Activated gamma-delta T cell (primary cell): Measurements from ENCODE around the gene KIAA0753.
"Not testable (repeated sequence)": the region's sequence is repeated elsewhere in the genome, so short reads cannot be mapped to it uniquely, and the experiment has no call there.

Experiments
- DNase-seq: peaks from one replicate; lab custom pipeline; 2025; lab: John Stamatoyannopoulos, UW

KIAA0753 gene

GRCh38 chr17:6668727-6669425 lies 28.4 kb upstream of the KIAA0753 start:
- no peak for DNase-seq

DNA sequence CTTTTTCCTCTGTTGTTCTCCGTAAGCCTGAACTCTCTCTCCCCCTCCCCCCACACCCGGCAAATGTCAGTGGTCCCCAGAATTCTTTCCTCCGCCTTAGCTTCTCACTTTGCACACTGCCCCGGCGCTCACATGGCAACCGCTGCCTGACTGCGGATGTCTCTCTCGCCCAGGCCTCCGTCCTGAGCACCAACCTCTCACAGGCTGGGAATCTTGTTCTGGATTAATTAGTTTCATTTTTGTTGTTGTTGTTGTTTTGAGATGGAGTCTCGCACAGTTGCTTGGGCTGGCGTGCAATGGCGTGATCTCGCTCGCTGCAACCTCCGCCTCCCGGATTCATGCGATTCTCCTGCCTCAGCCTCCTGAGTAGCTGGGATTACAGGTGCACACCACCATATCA lies 27.7 kb upstream of the KIAA0753 start:
- DNase-seq, result no peak

- DNase-seq, result no peak
Measured at GRCh38 chr17:6667516-6667915, 27.0 kb upstream of the KIAA0753 start.

GRCh38 chr17:6666557-6666956 lies 26.0 kb upstream of the KIAA0753 start:
- no peak for DNase-seq

DNA sequence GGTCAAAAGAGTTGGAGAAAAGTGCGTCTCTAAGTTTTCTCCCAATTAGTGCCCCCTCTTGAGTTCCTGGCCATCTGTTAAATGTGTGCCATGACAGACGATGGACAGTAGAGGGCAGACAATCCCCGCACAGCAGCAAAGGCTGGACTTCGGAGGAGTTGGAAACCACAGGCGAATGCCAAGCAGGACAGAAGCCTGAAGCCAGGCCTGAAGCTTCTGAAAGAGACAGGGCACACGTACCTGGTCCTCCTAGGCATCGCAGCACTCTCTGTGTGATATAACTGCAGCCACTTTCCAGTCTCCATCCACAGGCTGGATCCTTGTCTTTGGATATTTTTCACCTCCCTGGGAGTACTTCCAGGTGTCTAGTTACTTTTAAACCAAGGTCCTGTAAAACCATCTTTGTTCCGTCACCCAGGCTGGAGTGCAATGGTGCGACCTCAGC lies 25.6 kb upstream of the KIAA0753 start:
- DNase-seq, result no peak

DNA sequence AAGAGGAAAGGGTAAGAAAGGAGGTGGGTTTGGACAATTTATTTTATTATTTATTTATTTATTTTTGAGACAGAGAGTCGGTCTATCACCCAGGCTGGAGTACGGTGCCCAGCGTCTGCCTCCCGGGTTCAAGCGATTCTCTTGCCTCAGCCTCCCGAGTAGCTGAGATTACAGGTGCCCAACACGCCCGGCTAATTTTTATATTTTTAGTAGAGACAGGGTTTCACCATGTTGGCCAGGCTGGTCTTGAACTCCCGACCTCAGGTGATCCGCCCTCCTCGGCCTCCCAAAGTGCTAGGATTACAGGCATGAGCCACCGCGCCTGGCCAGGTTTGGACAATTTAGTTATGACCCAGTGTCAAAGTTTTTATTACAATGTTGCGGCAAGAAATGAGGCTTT lies 22.7 kb upstream of the KIAA0753 start:
- DNase-seq, result not testable (repeated sequence)

DNA sequence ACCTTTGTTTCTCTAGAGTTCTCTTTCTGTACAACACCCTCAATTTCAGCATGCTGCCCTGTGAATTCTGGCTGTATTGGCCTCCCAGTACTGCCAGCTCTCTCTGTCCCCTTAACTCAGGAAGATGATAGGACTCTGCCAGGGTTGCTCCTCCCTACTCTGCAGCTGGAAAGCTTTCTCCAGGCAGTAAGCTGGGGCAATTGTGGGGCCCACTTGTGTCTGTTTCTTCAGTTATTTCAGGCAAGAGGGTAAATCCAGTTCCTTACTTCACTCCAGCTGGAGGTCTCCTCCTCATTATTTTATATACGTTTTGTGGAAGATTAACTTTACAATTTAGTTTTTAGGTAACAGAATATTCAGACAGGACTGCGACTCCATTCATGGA lies 20.9 kb upstream of the KIAA0753 start:
- no peak for DNase-seq

DNA sequence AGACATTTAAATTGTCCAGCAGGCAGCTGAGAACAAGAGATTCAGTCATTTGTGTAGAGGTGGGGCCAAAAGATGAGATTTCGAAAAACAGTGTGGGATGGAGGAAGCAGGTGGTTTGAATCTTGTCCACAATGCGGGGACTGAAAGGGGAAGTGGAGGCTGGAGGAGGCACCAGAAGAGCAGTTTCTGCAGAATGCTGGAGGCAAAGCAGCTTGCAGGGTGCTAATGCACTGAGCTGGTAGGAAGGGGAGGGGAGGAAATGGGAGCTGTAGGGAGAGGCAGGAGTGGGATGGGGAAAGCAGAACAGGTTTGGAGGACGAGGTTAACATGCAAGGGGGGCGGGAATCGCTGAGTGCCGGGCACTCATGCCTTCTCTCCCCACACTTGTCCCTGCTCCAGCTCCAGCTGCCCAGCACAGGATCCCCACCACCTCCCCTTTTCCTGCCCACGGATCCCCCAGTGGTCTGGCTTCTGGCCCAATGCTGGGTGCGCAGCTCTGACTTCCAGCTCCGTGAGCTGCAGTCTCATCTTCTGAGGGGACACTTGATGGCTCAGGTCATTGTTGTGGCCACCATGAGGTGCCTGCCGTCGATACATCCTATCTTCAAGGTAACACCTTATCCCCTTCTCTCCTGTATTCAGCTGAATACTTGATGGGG lies 20.4 kb upstream of the KIAA0753 start:
- no peak for DNase-seq

DNA sequence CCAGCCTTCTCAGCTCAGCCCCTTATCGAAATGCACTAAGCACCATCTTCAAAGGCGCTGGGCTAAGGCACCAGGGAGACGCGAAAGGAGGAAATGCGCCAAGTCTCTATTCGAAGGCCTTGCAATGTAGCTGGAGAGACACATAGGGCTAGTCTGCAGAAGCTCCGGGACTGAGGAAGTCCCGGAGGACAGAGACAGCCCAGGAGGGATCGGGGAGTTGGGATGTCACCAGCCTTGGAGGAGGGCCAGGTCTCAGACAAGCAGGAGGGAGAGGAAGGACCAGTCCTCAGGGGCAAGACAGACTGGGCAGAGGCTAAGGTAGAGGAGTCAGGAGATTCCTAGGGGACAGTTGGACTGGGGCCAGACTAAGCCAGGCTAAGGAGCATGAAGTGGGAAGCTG lies 19.6 kb upstream of the KIAA0753 start:
- DNase-seq, result no peak

GRCh38 chr17:6658411-6658810 lies 17.9 kb upstream of the KIAA0753 start:
- not testable (repeated sequence) for DNase-seq

GRCh38 chr17:6657633-6658287 lies 17.2 kb upstream of the KIAA0753 start:
- no peak for DNase-seq

DNA sequence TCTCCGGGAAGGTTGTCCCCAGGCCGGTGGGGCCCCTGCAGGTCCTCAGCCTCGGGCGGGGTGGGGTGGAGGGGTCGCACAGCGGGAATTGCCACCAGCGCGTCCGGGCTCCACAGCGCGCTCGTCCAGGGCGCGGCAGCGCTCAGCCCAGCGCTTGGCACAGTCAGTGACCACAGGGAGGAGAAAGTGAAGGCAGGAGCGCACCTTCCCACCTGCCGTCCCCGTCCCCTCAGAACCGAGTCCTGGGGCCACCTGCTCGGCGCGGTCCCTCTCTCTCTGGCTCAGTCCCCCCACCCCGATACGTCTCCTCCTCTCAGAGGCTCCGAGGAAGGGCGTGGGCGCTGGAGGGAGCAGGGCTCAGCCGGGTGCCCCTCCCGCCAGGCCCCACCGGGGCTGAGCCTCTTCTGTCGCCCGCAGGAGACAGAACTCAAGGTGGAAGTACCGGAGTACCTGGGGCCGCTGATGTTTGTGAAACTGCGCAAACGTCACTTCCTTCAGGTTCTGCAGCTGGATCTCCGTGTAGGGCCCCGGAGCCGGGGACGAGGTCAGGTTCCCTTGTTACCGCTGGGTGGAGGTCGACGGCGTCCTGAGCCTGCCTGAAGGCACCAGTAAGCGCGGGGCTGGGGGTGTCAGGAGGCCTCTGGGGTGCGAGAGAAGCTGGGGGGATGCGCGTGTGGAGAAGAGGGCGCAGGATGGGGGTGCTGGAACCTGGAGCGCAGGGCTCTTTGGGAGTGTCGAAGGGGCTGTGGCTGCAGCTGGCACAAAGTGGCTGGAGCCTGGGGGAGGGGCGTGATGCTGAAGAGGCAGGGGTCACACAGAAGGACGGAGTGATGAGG lies 16.5 kb upstream of the KIAA0753 start:
- not testable (repeated sequence) for DNase-seq

- DNase-seq, result not testable (repeated sequence)
Measured at GRCh38 chr17:6655732-6656361, 15.3 kb upstream of the KIAA0753 start.

DNA sequence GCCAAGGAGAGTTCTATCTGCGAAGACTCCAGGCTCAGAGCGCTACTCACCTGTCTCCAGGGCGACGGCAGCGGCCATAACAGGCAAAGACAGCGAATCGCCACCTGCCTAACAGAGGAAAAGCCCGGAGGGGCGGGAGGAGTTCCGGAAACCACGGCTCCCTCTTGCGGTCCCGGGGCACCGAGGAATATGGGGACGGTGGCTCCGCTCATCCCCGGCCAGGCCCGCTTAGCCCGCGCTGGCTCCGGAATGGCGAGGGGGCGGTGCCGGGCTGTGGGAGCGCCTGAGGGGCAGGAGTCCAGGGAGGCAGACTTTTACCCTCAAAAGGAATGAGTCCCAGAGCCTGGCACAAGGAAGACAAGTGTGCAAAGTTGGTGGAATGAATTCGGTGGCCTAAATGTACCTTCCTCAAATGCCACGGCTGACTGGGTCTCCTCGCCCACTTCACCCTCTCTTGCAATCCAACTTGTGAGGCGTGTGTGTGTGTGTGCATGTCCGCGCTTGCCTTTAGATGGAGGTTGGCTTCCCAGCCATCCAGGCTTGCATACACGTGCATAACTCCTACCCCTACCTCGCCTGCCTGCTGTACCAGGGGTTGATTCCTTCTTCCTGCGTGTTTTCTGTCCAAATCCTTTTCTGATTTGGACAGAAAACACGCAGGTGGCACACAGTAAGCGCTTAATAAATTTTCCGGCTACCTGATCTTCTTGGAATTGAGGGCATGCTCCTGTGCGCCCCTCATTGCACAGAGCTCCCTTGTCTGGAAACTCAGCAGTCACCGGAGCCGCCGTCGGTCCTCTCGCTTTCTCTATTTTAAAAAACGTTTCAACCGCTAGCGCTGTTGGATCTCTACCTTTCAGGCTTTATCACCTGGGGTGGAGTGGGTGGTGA lies 14.6 kb upstream of the KIAA0753 start:
- no peak for DNase-seq

GRCh38 chr17:6651919-6652452 lies 11.5 kb upstream of the KIAA0753 start:
- DNase-seq, result peak; percentile 34

DNA sequence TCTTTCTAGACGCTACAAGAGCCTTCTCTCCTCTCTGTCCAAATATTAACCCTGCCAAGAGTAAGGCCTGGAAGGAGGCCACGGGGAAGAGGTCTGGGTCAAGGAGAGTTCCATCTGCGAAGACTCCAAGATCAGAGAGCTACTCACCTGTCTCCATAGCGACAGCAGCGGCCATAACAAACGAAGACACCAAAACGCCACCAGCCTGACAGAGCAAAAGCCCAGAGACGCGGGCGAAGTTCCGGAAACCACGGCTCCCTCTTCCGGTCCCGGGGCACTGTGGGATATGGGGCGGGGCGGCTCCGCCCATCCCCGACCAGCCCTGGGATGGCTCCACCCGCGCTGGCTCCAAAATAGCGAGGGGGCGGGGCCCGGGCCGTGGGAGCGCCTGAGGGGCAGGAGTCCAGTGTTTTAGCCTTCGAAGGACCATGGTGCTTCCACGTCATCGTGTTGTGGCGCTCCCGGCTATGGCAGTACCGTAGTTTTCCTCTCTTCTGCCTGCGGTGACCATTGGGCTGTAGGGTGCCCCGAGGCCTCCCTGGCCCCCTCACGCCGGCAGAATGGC lies 10.9 kb upstream of the KIAA0753 start, which contains the start of the genes C17orf100 and MED31:
C17orf100 (plus strand) TSS at position 409 of the 565 bp plus-strand sequence; CDS start at position 561, 152 bp downstream.
MED31 (minus strand) TSS at position 252 of the 565 bp plus-strand sequence; CDS start at position 175, 77 bp downstream.
- peak; percentile 84 for DNase-seq

- no peak for DNase-seq
Measured at GRCh38 chr17:6648181-6648580, 7.7 kb upstream of the KIAA0753 start.

DNA sequence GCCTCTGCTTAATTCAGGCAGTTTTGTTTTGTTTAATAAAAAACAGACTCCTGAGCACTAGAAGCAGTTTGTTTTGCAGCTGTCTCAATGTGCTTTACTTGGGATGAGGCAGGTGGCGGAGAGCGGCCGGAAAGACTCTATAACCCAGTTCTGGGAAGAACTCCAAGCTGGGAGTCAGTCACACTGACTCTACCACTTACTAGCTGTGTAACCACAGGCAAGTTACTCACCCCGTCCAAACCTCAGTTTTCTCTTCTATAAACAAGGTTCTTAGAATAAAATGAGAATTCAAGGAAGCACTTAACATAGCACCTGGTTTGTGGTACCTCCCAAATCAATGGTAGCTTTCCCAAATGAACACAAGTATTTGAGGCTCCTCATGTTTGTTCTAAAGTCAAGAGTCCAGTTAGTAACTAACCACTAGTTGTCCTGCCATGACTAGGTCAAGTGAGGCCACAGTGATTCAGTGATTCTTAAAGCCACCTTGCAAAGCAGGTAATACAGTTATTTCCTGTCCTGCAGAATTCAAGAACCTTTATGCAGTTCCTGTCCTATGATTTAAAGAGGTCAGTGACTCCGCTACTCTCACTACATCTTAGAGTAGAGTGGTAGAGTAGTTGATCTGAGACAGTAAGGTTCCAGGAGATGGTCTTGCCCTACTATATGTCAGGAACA lies 3.1 kb upstream of the KIAA0753 start:
- no peak for DNase-seq

DNA sequence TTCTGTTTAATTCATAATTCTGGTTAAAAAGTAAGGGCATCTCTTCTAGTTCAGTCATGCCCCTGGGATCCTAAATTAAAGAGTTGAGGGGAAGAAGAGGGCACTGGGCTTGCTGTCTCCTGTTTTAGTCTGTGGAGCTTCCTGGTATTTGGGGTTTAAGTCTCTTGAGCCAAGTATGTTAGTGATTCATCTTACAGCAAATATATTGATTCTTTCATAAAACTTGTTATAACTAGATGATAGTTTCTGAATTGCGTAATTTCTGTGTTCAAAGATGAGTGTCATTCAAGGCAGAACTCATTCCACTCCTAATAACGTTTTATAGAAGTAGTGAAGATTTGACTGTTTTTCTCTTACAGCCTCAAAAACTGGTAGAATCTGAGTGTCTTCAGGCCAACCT lies 2.1 kb upstream of the KIAA0753 start:
- no peak for DNase-seq
